HEK293T (cell line): ENCODE measurements around the gene C11orf97.

Experiments
- ELF4 ChIP-seq: fragments of 450-650 bp; IDR thresholded peaks from 2 replicates; pipeline ENCODE4 v1.6.1; 2017; ENCODE audit warnings: antibody characterized with exemption
- FOXK2 ChIP-seq: fragments of 450-650 bp; IDR thresholded peaks from 2 replicates; pipeline ENCODE4 v1.6.1; 2016; ENCODE audit warnings: mild to moderate bottlenecking
- LEF1 ChIP-seq: fragments of 450-650 bp; IDR thresholded peaks from 2 replicates; pipeline ENCODE4 v1.6.1; 2017; ENCODE audit warnings: mild to moderate bottlenecking, borderline replicate concordance
- SUZ12 ChIP-seq: fragments of 450-650 bp; IDR thresholded peaks from 2 replicates; pipeline ENCODE4 v1.6.1; 2016; ENCODE audit warnings: mild to moderate bottlenecking

- TF ChIP-seq ELF4: no peak
- no peak for TF ChIP-seq SUZ12
- TF ChIP-seq FOXK2: no peak
- no peak for TF ChIP-seq LEF1
Observed at GRCh38 chr11:94524341-94524740, 12.1 kb downstream of the C11orf97 start.
